Activated T-helper 9 cell treated with anti-CD3 and anti-CD28 coated beads, Interleukin-2, amount 50 U/mL, for 16 hours (primary cell): Measurements from ENCODE around the gene MED13L.
"Not testable (repeated sequence)": the region's sequence is repeated elsewhere in the genome, so short reads cannot be mapped to it uniquely, and the experiment has no call there.

Source experiments
- DNase-seq: peaks from one replicate; pipeline ENCODE4 v3.0.0-alpha.2; 2020; ENCODE audit warnings: low read depth

MED13L gene

DNA sequence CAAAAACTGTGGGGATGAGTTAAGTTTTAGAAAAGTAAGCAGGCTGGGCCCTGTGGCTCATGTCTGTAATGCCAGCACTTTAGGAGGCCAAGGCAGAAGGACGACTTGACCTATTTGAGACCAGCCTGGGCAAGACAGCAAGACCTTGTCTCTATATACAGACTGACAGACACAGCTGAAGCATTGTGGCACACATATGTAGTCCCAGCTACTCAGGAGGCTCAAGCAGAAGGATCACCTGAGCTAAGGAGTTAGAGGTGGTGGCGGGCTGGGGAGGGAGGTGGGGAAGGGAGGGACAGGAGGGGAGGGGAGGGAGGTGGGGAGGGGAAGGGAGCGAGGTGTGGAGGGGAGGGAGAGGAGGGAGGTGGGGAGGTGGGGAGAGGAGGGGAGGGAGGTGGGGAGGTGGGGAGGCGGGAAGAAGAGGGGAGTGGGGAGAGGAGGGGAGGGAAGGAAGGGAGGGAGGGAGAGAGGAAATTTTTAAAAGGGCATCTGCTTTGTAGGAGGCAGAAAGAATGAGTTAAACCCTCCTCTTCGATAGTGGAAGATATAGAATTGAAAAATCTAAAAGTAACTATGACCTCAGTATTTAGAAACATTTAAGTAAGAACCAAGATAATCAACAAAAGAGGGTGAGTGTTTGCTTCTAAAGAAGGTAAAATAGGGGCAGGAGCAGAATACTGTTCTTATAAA is 30.9 kb downstream of the MED13L start:
- DNase-seq = no peak

- no peak for DNase-seq
Measured at GRCh38 chr12:116245189-116245588, 32.3 kb downstream of the MED13L start.

GRCh38 chr12:116244474-116245090 is 32.9 kb downstream of the MED13L start:
- no peak for DNase-seq

GRCh38 chr12:116244001-116244400 is 33.5 kb downstream of the MED13L start:
- DNase-seq = no peak

DNA sequence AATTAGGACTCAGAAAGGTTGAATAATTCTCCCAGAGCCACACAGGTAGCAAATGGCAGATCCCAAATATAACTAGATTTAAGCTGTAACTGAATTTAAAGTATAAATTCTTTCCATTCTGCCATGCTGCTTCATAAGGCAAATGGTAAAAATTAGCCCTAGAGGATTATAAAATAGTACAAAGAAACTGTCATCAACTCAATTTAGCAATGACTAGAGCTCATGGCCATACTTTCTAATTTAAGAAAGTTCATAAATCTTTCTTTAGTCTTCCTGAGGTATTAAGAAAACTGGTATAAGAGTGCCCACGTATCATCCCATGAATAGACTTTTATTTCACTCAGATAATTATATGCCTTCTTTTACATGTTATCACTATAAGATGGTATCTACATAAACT is 34.8 kb downstream of the MED13L start:
- DNase-seq = no peak

- DNase-seq = no peak
Measured at GRCh38 chr12:116241157-116241759, 36.2 kb downstream of the MED13L start.

DNA sequence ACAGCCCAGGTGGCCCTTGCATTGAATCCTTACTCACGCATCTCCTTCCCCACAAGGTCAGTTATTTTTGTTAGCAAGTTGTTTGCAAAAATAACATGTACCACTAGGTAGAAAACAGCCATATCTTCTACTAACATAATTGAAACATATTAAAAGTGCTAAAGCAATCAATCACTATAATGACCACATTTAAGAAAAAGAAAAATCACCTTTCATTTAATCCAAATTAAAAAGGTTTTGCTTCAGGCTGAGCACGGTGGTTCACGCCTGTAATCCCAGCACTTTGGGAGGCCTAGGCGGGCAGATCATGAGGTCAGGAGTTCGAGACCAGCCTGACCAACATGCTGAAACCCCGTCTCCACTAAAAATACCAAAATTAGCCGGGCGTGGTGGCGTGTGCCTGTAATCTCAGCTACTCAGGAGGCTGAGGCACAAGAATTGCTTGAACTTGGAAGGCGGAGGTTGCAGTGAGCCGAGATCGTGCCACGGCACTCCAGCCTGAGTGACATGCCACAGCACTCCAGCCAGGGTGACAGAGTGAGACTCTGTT is 38.8 kb downstream of the MED13L start:
- not testable (repeated sequence) for DNase-seq

DNA sequence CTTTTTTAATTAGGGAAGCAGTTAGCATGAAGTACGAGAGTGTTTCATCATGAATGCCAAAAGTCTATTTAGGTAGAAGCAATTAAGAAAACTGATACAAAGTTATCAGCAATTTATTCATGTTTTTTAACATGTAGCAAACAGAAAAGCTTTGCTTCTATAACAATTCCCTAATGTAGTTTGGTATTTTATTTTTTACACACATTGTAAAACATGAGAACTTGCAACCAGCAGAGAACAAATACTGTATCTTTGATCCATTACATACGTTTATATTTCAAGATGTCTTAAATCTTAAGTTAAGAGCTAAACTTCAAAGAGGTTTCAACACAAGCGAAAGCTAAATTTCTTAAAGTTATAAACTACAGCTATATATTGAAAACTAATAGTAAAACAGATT is 39.3 kb downstream of the MED13L start:
- no peak for DNase-seq

DNA sequence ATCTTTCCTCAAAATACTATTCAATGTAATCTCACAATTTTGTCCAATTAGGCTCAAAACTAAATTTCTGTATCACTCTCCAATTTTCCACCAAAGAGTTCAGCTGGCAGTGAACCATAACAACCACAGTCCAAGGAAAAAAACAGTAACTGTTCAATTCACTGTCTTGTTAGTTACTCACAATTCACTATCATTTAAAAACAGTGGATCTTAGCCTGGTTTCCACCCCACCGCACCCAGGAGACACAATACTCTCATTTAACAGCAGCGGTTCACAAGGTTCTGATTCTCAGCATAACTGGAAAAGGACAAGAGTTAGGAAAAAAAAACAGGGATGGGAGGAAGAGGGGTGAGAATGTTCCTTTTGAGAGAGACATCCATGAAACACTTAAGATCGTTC is 40.5 kb downstream of the MED13L start:
- no peak for DNase-seq

- DNase-seq = no peak
Measured at GRCh38 chr12:116236148-116236731, 41.3 kb downstream of the MED13L start.

DNA sequence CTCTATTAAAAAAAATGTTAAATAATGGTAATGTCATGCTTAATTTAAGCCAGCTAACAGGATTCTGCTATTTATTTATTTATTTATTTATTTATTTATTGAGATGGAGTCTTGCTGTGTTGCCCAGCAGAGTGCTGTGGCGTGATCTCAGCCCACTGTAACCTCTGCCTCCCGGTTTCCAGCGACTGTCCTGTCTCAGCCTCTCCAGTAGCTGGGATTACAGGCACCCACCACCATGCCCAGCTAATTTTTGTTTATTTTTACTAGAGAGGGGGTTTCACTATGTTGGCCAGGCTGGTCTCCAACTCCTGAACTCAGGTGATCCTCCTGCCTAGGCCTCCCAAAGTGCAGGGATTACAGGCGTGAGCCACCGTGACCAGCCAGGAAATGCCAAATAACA is 43.3 kb downstream of the MED13L start:
- DNase-seq = not testable (repeated sequence)

- no peak for DNase-seq
Measured at GRCh38 chr12:116233669-116234068, 43.8 kb downstream of the MED13L start.

DNA sequence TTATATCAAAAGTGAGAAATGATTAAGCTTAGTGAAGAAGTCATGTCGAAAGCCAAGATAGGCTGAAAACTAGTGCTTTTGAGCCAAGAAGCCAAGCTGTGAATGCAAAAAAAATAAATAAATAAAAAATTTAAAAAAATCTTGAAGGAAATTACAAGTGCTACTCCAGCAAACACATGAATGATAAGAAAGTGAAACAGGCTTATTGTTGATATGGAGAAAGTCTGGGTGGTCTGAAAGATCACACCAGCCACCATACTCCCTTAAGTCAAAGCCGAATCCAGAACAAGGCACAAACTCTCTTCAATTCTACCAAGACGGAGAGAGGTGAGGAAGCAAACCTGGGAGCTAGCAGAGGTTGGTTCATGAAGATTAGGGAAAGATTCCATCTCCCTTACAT is 49.7 kb downstream of the MED13L start:
- DNase-seq = no peak

- no peak for DNase-seq
Measured at GRCh38 chr12:116226026-116226425, 51.5 kb downstream of the MED13L start.

DNA sequence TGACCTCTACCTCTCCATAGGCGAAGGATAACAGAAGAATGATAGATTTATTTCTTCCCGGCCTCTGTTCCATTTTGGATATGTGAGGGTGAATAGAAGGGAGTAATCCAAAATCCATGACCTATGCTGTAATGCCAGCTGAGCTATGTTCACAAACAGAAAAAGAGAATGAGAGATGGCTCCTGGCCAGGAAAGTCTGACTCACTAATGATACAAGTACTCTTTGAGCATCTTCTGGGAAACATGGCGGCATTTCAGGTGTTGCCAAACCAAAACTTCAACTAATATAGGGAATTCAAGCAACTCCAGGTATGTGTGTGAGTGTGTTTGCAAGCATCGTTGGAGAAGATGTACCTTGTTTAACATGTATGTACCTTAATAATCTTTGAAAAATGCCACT is 55.1 kb downstream of the MED13L start:
- no peak for DNase-seq

DNA sequence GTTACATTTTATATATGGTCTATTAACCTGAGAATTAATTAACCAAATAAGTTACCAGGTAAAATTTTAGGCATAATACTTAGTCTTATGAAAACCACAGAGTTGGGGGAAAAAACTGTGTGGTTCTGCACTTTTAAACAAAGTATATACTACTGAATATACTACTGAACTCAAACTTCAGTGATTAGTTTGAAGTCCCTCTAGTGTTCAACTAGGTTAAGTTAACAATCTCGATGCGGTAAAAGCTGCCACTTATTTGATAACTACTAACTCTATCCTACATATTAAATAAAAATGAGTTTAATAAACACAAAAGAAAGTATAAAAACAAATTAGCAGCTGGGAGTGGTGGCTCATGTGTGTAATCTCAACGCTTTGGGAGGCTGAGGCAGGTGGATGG is 56.7 kb downstream of the MED13L start:
- DNase-seq = no peak

- DNase-seq = no peak
Measured at GRCh38 chr12:116217045-116217735, 60.3 kb downstream of the MED13L start.

DNA sequence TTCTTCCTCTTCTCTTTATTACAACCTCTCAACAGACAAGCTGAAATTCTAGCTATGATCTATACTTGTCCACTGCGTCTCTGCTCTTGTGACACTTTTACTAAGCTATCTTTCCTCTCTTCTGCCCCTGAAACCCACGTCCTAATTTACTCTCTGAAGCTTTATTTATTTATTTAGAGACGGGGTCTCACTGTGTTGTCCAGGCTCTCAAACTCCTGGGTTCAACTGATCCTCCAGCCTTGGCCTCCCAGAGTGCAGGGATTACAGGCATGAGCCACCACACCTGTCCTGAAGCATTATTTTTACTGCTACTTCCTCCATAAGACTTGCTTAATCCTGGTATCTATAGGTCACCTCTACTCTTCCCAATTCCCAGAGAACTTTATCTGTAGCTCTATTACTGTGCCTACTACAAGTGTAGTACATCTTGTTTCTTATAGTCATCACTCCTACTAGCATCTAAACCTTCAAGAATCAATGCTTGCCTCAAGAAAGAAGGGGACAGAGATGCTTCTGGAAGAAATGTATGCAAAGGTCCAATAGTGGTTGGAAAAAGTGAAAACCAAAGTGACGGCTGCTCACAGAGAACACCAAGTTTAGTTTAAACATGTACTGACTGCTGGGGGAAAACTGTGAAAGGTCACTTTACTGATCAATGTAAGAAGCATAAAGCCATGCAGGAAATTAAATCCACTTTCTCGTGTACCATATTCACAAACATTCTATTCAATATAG is 61.3 kb downstream of the MED13L start:
- DNase-seq = no peak

- no peak for DNase-seq
Measured at GRCh38 chr12:116215023-116215422, 62.5 kb downstream of the MED13L start.

DNA sequence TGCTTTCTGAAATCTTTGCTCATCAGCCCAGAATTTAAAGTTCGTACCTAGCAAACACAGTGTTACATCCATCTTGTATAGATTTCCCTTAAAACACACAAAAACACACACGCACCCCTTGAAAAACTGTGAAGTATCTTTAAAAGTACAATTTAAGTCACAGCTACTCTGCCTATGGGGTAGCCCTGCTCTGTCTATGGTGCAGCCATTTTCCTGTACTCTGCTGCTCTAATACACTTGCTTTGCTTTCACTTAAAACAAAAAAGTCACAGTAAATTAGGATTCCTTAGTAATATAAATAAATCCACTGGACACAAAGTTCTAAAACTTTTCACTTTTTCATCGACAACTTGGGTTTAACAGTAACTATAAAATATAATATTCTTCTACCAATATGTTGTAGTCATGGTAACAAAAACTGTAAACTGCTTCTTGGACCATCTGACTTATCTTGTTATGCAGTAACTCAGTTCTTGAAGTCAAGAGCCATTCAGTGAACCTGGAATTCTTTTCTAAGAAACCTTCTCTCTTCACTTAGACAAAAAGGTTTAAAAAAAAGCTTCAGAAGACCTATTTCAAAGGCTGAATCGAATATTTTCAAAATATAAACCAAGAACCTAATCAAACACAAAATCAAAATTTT is 63.5 kb downstream of the MED13L start:
- DNase-seq = no peak

GRCh38 chr12:116213014-116213413 is 64.5 kb downstream of the MED13L start:
- no peak for DNase-seq
